PFSK-1 (cell line): ENCODE data around the gene RAB8A.

Experiments
- POLR2AphosphoS5 ChIP-seq: IDR thresholded peaks from 2 replicates; pipeline ENCODE4 v1.6.1; 2012; ENCODE audit warnings: low read depth, mild to moderate bottlenecking, control low read depth, low read length, moderate library complexity
- TAF1 ChIP-seq: IDR thresholded peaks from 2 replicates; pipeline ENCODE4 v1.6.1; 2012; ENCODE audit warnings: low read length, control low read depth, borderline replicate concordance; ENCODE audit not compliant: insufficient read depth

DNA sequence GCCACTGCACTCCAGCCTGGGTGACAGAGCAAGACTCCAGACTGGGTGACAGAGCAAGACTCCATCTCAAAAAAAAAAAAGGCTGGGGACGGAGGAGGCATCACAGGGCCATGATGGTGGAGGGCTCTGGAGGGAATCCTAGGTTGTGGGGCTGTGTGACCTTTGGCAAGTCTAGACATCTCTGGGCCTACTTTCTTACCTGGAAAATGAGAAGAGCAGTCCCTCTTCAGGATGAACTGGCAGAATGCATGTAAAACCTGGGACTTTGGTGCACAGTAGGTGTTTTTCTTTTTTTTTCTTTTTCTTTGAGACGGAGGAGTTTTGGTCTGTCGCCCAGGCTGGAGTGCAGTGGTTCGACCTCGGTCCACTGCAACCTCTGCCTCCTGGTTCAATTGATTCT is 48.0 kb downstream of the RAB8A start:
- TF ChIP-seq POLR2AphosphoS5 (no peak), TAF1 (no peak)
